HepG2 (cell line): ENCODE measurements around the gene CDC42EP3. TPM values are rescaled to one million over a fixed set of nuclear protein-coding genes. Genes with fewer than 3 reads are reported as not detected.

ENCODE experiments used
- ATAC-seq: fragments of 200-7000 bp; cut with Tn5 transposase; 3 replicates; pipeline ENCODE4 v1.9.1; 2020; ENCODE audit warnings: mild to moderate bottlenecking, moderate library complexity
- BruUV-seq: library from RNA; stranded (reverse); fragments of 400-500 nt; replicated peaks from 2 replicates; lab custom pipeline; 2021; lab: Mats Ljungman, UMichigan
- CTCF ChIA-PET: fragments of 300-600 bp; formaldehyde crosslinking; extraction: SDS; loops from one replicate; lab custom pipeline; 2021; ENCODE audit warnings: low total read pairs, inconsistent platforms, low intra/inter-chr PET ratio; lab: Yijun Ruan, JAX
- POLR2A ChIA-PET: fragments of 350-600 bp; sonication (Branson Sonifier 250); formaldehyde crosslinking; loops from one replicate; lab custom pipeline; 2020; ENCODE audit warnings: antibody characterized with exemption, inconsistent platforms; lab: Yijun Ruan, JAX
- DNase-seq: peaks from one replicate; pipeline ENCODE4 v3.0.0-alpha.2; 2015; ENCODE audit warnings: low spot score
- FAIRE-seq: peaks from 3 replicates; lab custom pipeline; 2011; peaks lifted over from hg19 to GRCh38; lab: Jason Lieb, UNC
- H2AFZ ChIP-seq: one replicate; pipeline ENCODE4 v1.6.1; 2011; ENCODE audit warnings: low read length, inconsistent platforms
- H3K27ac ChIP-seq: fragments of 300-600 bp; 3 replicates; pipeline ENCODE4 v1.8.0; 2011; ENCODE audit warnings: mixed run types, mild to moderate bottlenecking, mixed read lengths, low read length, inconsistent platforms; ENCODE audit not compliant: insufficient read depth; ENCODE audit errors: extremely low read length
- H3K27me3 ChIP-seq, 2 experiments: fragments of 200-600 bp in 1 of 2; 2 replicates in 1 of 2; 3 replicates in 1 of 2; pipeline versions ENCODE4 v1.6.0 to v1.8.0; 2011; ENCODE audit warnings: low read length in 2 of 2, mild to moderate bottlenecking in 2 of 2, moderate library complexity in 2 of 2, inconsistent platforms in 1 of 2; ENCODE audit not compliant: insufficient read depth in 2 of 2, control insufficient read depth in 1 of 2
- H3K36me3 ChIP-seq, 2 experiments: fragments of 200-600 bp in 1 of 2; replicated peaks in 1 of 2; 2 replicates in 1 of 2; 3 replicates in 1 of 2; pipeline versions ENCODE4 v1.5.1 to v1.8.0; 2011; ENCODE audit warnings: low read length in 2 of 2, inconsistent platforms in 1 of 2; ENCODE audit not compliant: insufficient read depth in 2 of 2, control insufficient read depth in 1 of 2
- H3K4me1 ChIP-seq: 2 replicates; pipeline ENCODE4 v1.5.1; 2012; ENCODE audit warnings: low read length, inconsistent platforms; ENCODE audit not compliant: insufficient read depth
- H3K4me2 ChIP-seq: 2 replicates; pipeline ENCODE4 v1.6.0; 2011; ENCODE audit warnings: low read depth, low read length, inconsistent platforms
- H3K4me3 ChIP-seq, 3 experiments: fragments of 200-600 bp in 1 of 3; sonication (generic), shearing (Covaris generic) in 1 of 3; replicated peaks in 1 of 3; 2 replicates each; pipeline ENCODE4 v1.5.1; 2011 to 2016; ENCODE audit warnings: low read length in 3 of 3, inconsistent platforms in 2 of 3, low read depth in 2 of 3, mild to moderate bottlenecking in 2 of 3, control low read depth in 1 of 3, mixed read lengths in 1 of 3; ENCODE audit not compliant: insufficient read depth in 1 of 3
- H3K79me2 ChIP-seq: one replicate; pipeline ENCODE4 v1.6.1; 2011; ENCODE audit warnings: low read length, inconsistent platforms; ENCODE audit not compliant: insufficient read depth
- H3K9ac ChIP-seq: 2 replicates; pipeline ENCODE4 v1.6.0; 2011; ENCODE audit warnings: mild to moderate bottlenecking, low read depth, low read length, inconsistent platforms; ENCODE audit not compliant: insufficient read depth
- H3K9me3 ChIP-seq: 2 replicates; pipeline ENCODE4 v1.5.1; 2012; ENCODE audit warnings: mild to moderate bottlenecking, low read length
- H4K20me1 ChIP-seq: 2 replicates; pipeline ENCODE4 v1.6.0; 2011; ENCODE audit warnings: inconsistent platforms, mild to moderate bottlenecking, low read length, moderate library complexity; ENCODE audit not compliant: insufficient read depth
- AKAP8 ChIP-seq: sonication (generic); formaldehyde crosslinking; IDR thresholded peaks from 2 replicates; pipeline ENCODE4 v1.5.1; 2020; ENCODE audit warnings: mild to moderate bottlenecking, missing genetic modification reagents
- CC2D1A ChIP-seq: sonication (generic); formaldehyde crosslinking; IDR thresholded peaks from 2 replicates; pipeline ENCODE4 v1.8.1; 2023; ENCODE audit warnings: mild to moderate bottlenecking, missing genetic modification reagents
- ELF3 ChIP-seq: IDR thresholded peaks from 2 replicates; pipeline ENCODE4 v1.6.1; 2016; ENCODE audit warnings: missing genetic modification reagents, missing compliant biosample characterization
- HNF1A ChIP-seq, 2 experiments: sonication (generic) in 1 of 2; formaldehyde crosslinking in 1 of 2; IDR thresholded peaks; 2 replicates each; pipeline versions ENCODE4 v1.4.0 to v1.6.1; 2016 to 2020; ENCODE audit warnings: borderline replicate concordance in 1 of 2, low read depth in 1 of 2, mild to moderate bottlenecking in 1 of 2, missing genetic modification reagents in 1 of 2
- MXI1 ChIP-seq: IDR thresholded peaks from 3 replicates; pipeline ENCODE4 v1.6.1; 2012; ENCODE audit warnings: low read depth, low read length, inconsistent platforms, borderline replicate concordance
- MYPOP ChIP-seq: sonication (generic); formaldehyde crosslinking; IDR thresholded peaks from 2 replicates; pipeline ENCODE4 v1.8.1; 2023; ENCODE audit warnings: mild to moderate bottlenecking, moderate library complexity, missing genetic modification reagents
- PATZ1 ChIP-seq: sonication (generic); formaldehyde crosslinking; IDR thresholded peaks from 2 replicates; pipeline ENCODE4 v1.4.0; 2020; ENCODE audit warnings: missing genetic modification reagents
- POGZ ChIP-seq: sonication (generic); formaldehyde crosslinking; IDR thresholded peaks from 2 replicates; pipeline ENCODE4 v1.4.0; 2020; ENCODE audit warnings: mild to moderate bottlenecking, missing genetic modification reagents
- RBFOX2 ChIP-seq: fragments of 200-400 bp; formaldehyde crosslinking; IDR thresholded peaks from 2 replicates; pipeline ENCODE4 v1.6.1; 2017; ENCODE audit warnings: low read depth, mild to moderate bottlenecking, low read length
- RFX3 ChIP-seq: IDR thresholded peaks from 2 replicates; pipeline ENCODE4 v1.6.1; 2016; ENCODE audit warnings: missing biosample characterization, missing genetic modification reagents
- THAP11 ChIP-seq: IDR thresholded peaks from 2 replicates; pipeline ENCODE4 v1.6.1; 2016; ENCODE audit warnings: missing biosample characterization, missing genetic modification reagents
- ZBTB3 ChIP-seq: sonication (generic); formaldehyde crosslinking; IDR thresholded peaks from 2 replicates; pipeline ENCODE4 v1.4.0; 2020; ENCODE audit warnings: low read depth, mild to moderate bottlenecking, moderate library complexity, missing genetic modification reagents, borderline replicate concordance
- ZFP36L2 ChIP-seq: sonication (generic); formaldehyde crosslinking; IDR thresholded peaks from 2 replicates; pipeline ENCODE4 v1.4.0; 2020; ENCODE audit warnings: missing genetic modification reagents
- ZNF205 ChIP-seq: IDR thresholded peaks from 2 replicates; pipeline ENCODE4 v1.6.1; 2018; ENCODE audit warnings: missing biosample characterization, missing genetic modification reagents
- ZNF441 ChIP-seq: sonication (generic); formaldehyde crosslinking; IDR thresholded peaks from 2 replicates; pipeline ENCODE4 v1.7.0; 2021; ENCODE audit warnings: missing genetic modification reagents, borderline replicate concordance
- ZNF496 ChIP-seq: sonication (generic); formaldehyde crosslinking; IDR thresholded peaks from 2 replicates; pipeline ENCODE4 v1.8.1; 2023; ENCODE audit warnings: mild to moderate bottlenecking, moderate library complexity, missing genetic modification reagents; ENCODE audit not compliant: insufficient replicate concordance
- ZNF616 ChIP-seq: sonication (generic); formaldehyde crosslinking; IDR thresholded peaks from 2 replicates; pipeline ENCODE4 v1.5.0; 2020; ENCODE audit warnings: low read depth, mild to moderate bottlenecking, missing genetic modification reagents
- WGBS: methylation state at CpG from one replicate; pipeline ENCODE4 v1.1.6; 2017; ENCODE audit warnings: low lambda C conversion rate; 5-methylcytosine and 5-hydroxymethylcytosine counted together
- in situ Hi-C: cut with HindIII; loops from 2 replicates; pipeline ENCODE4 v1.10.0; 2017; ENCODE audit warnings: low pct_unique_long_range_greater_than_20kb; ENCODE audit not compliant: extremely low pct_ligation_motif_present
- intact Hi-C: fragments of 100-400 bp; cut with micrococcal nuclease; formaldehyde crosslinking; loops from one replicate; pipeline ENCODE4 v1.10.0; 2022; ENCODE audit not compliant: unreplicated experiment
- polyA plus RNA-seq, 8 experiments: library from polyadenylated mRNA; depleted of rRNA in 3 of 8; stranded (reverse) in 7 of 8; unstranded in 1 of 8; fragments of >200 nt; fragmentation: Illumina TruSeq in 4 of 8; extraction: Trizol in 4 of 8; gene quantifications; 2 replicates each; pipeline versions ENCODE4 v1.2.1 to v1.2.3, GENCODE V29; 2011 to 2016; ENCODE audit warnings: low read depth in 4 of 8, missing spikeins in 1 of 8, mixed read lengths in 1 of 8; ENCODE audit not compliant: insufficient read depth in 1 of 8
- total RNA-seq, 5 experiments: library from RNA; depleted of rRNA; stranded (reverse); fragments of >200 nt; fragmentation: Illumina TruSeq; extraction: Trizol; gene quantifications; 2 replicates each; pipeline ENCODE4 v1.2.3, GENCODE V29; 2016; ENCODE audit warnings: low read depth in 1 of 5

Gene CDC42EP3
- total and polyA plus RNA-seq, 2 of the 13 experiments (the other 11 are each of a cell fraction or from before 2014, with no cell fraction given) = 0.01 TPM; not detected in 1

GRCh38 chr2:37663390-37663789, 8.1 kb downstream of the CDC42EP3 start:
- Histone ChIP-seq H3K4me3 (no peak overlapping the region), H4K20me1 (no peaks in the 10 kb centered on the region), H3K36me3 (no peaks in the 10 kb centered on the region)
- POLR2A ChIA-PET = no interaction called here
- intact Hi-C loops = no loop called here
- TF ChIP-seq MXI1 (no peak), RFX3 (CRISPR knock-in tag) (no peak), ZNF205 (no peak), ZNF441 (CRISPR knock-in tag) (no peak), ZBTB3 (CRISPR knock-in tag) (no peak), ZNF496 (CRISPR knock-in tag) (no peak), ELF3 (CRISPR knock-in tag) (no peak), ZFP36L2 (CRISPR knock-in tag) (no peak), AKAP8 (CRISPR knock-in tag) (no peak), ZNF616 (no peak), HNF1A (IDR thresholded peaks at IDR 0.05; ENCODE audit: low read depth) (no peak), HNF1A (CRISPR knock-in tag; IDR thresholded peaks at IDR 0.05; ENCODE audit: borderline replicate concordance) (no peak), MYPOP (CRISPR knock-in tag) (no peak), POGZ (CRISPR knock-in tag) (no peak), CC2D1A (CRISPR knock-in tag) (no peak), THAP11 (CRISPR knock-in tag) (no peak), RBFOX2 (no peak), PATZ1 (no peak)
- TF ChIP-seq, all 625 proteins: peak for 0
- H2AFZ ChIP-seq = no peak overlapping the region
- H3K9ac ChIP-seq = no peak overlapping the region
- peaks cover under 1 to 20% of the 10 kb centered on the region in 2 experiments; a peak in 3 of 5 replicates for H3K27me3 ChIP-seq
- no peak overlapping the region for H3K4me2 ChIP-seq
- H3K79me2 ChIP-seq = no peaks in the 10 kb centered on the region
- BruUV-seq = no TSS peak
- in situ Hi-C loops = no loop called here
- DNase-seq = no peak
- H3K4me1 ChIP-seq = no peaks in the 10 kb centered on the region
- no peaks in the 10 kb centered on the region for H3K9me3 ChIP-seq
- no peak for ATAC-seq
- CTCF ChIA-PET = no interaction called here
- FAIRE-seq = no peak
- no peak overlapping the region for H3K27ac ChIP-seq
- 66% methylated on average over 6 of the region's 7 CpGs for WGBS
